RPMI7951 (cell line): ENCODE measurements around the gene SMIM17. TPM values are rescaled to one million over a fixed set of nuclear protein-coding genes. Genes with fewer than 3 reads are reported as not detected.
"Not testable (repeated sequence)": the region's sequence is repeated elsewhere in the genome, so short reads cannot be mapped to it uniquely, and the experiment has no call there.

Source experiments
- DNase-seq: peaks from one replicate; pipeline ENCODE4 v3.0.0-alpha.2; 2012; ENCODE audit warnings: low read depth
- total RNA-seq: library from RNA; depleted of rRNA; stranded (reverse); fragments of >200 nt; shearing (Covaris generic); gene quantifications from 2 replicates; pipeline ENCODE4 v1.2.3, GENCODE V29; 2014

The SMIM17 gene
- total RNA-seq, 1 experiment from 2014 or later, result 0.36 TPM

GRCh38 chr19:56660381-56661107 lies 17.6 kb downstream of the SMIM17 start:
- DNase-seq, result no peak

GRCh38 chr19:56661248-56661647 lies 18.3 kb downstream of the SMIM17 start:
- DNase-seq, result no peak

GRCh38 chr19:56663931-56664500 lies 21.1 kb downstream of the SMIM17 start:
- DNase-seq, result no peak

- DNase-seq, result no peak
These were observed 21.6 kb downstream of the SMIM17 start for GRCh38 chr19:56664511-56664910.

GRCh38 chr19:56667311-56667870 lies 24.4 kb downstream of the SMIM17 start:
- DNase-seq, result no peak

GRCh38 chr19:56668676-56669075 lies 25.7 kb downstream of the SMIM17 start:
- no peak for DNase-seq

GRCh38 chr19:56670401-56670960 lies 27.5 kb downstream of the SMIM17 start:
- DNase-seq, result no peak

- DNase-seq, result no peak
These were observed 28.1 kb downstream of the SMIM17 start for GRCh38 chr19:56670961-56671612.

- DNase-seq, result peak; percentile 44
These were observed 28.6 kb downstream of the SMIM17 start, which contains the start of gene ZNF835 for GRCh38 chr19:56671613-56671994. Gene ZNF835 (minus strand): TSS chr19:56671757. CDS start chr19:56665198, 6,559 bp downstream.

- not testable (repeated sequence) for DNase-seq
These were observed 29.7 kb downstream of the SMIM17 start for GRCh38 chr19:56672610-56673009.

- DNase-seq, result peak; percentile 25
These were observed 35.2 kb downstream of the SMIM17 start for GRCh38 chr19:56678205-56678604.

GRCh38 chr19:56681702-56682101 lies 38.7 kb downstream of the SMIM17 start:
- no peak for DNase-seq

GRCh38 chr19:56683116-56683515 lies 40.2 kb downstream of the SMIM17 start:
- DNase-seq, result no peak

GRCh38 chr19:56687031-56687430 lies 44.1 kb downstream of the SMIM17 start:
- DNase-seq, result peak; percentile 84

GRCh38 chr19:56689198-56689597 lies 46.2 kb downstream of the SMIM17 start:
- no peak for DNase-seq

GRCh38 chr19:56690670-56691069 lies 47.7 kb downstream of the SMIM17 start:
- no peak for DNase-seq

GRCh38 chr19:56692206-56692895 lies 49.4 kb downstream of the SMIM17 start:
- DNase-seq, result peak; percentile 56

GRCh38 chr19:56699552-56699951 lies 56.6 kb downstream of the SMIM17 start:
- DNase-seq, result no peak

GRCh38 chr19:56701895-56702294 lies 58.9 kb downstream of the SMIM17 start:
- no peak for DNase-seq

GRCh38 chr19:56705939-56706338 lies 63.0 kb downstream of the SMIM17 start:
- no peak for DNase-seq
